ENCODE measurements around the gene ARL13B.

- TF ChIP-seq CTCF (IDR thresholded peaks at IDR 0.05) = no peak
- no peak for TF ChIP-seq POLR2A (IDR thresholded peaks at IDR 0.05)
Observed at GRCh38 chr3:93988764-93989163, 8.8 kb downstream of the ARL13B start.

All from uterus (tissue), 2 donors.